Astrocyte (in vitro differentiated cells and primary cell): ENCODE data around the gene SH2D6.

Experiments
- EZH2 ChIP-seq: IDR thresholded peaks from 2 replicates; pipeline ENCODE4 v1.6.1; 2012; ENCODE audit warnings: mild to moderate bottlenecking, low read length, inconsistent platforms; ENCODE audit not compliant: insufficient read depth
- TF ChIP-seq, protein P1 (sequence below): IDR thresholded peaks from 2 replicates; pipeline ENCODE4 v1.5.1; 2011; ENCODE audit warnings: low read depth, mild to moderate bottlenecking, inconsistent platforms, low read length, moderate library complexity; ENCODE audit not compliant: insufficient read depth

DNA sequence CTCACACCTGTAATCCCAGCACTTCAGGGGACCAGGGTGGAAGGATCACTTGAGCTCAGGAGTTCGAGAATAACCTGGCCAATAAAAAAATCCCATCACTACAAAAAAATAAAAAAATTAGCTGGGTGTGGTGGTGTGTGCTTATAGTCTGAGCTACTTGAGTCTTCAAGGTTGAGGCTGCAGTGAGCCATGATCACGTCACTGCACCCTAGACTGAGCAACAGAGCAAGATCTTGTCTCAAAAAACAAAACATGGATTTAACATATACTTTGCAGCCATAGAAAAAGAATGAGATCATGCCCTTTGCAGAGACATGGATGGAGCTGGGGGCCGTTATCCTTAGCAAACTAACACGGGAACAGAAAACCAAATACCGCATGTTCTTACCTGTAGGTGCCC, 22.2 kb downstream of the SH2D6 start:
- TF ChIP-seq, protein P1, sequence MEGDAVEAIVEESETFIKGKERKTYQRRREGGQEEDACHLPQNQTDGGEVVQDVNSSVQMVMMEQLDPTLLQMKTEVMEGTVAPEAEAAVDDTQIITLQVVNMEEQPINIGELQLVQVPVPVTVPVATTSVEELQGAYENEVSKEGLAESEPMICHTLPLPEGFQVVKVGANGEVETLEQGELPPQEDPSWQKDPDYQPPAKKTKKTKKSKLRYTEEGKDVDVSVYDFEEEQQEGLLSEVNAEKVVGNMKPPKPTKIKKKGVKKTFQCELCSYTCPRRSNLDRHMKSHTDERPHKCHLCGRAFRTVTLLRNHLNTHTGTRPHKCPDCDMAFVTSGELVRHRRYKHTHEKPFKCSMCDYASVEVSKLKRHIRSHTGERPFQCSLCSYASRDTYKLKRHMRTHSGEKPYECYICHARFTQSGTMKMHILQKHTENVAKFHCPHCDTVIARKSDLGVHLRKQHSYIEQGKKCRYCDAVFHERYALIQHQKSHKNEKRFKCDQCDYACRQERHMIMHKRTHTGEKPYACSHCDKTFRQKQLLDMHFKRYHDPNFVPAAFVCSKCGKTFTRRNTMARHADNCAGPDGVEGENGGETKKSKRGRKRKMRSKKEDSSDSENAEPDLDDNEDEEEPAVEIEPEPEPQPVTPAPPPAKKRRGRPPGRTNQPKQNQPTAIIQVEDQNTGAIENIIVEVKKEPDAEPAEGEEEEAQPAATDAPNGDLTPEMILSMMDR: no peak
- TF ChIP-seq EZH2: no peak
